ENCODE data around the gene TPTE.
"Not testable (repeated sequence)": the region's sequence is repeated elsewhere in the genome, so short reads cannot be mapped to it uniquely, and the experiment has no call there.

Gene TPTE

DNA sequence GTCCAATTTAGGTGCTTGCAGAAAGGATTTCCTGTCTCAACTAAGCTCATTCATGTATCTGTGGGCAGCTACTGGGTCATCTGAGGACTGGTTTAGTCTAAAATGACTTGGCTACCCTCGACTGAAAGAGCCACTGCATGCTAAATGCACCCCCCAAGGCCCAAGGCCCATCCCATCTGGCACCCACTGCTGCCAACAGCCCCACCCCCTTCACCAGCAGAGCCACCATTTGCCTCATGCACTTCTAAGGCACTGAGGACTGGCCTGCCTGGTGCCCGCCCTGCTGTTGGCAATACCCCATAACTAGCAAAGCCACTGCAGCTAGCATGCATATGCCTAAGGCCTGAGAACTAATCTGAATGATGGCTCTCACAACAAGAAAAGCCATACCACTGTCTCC is 49.4 kb downstream of the TPTE start:
- in situ Hi-C loops (cut with HindIII; ENCODE audit: low sequenced_read_pairs); DNase-seq (ENCODE audit: low read depth, low spot score); H3K4me3 ChIP-seq (ENCODE audit: low read depth, low read length): not testable (repeated sequence)

GRCh38 chr21:10574531-10575310 is 53.3 kb downstream of the TPTE start:
- DNase-seq (ENCODE audit: low read depth, low spot score); in situ Hi-C loops (cut with HindIII; ENCODE audit: low sequenced_read_pairs); H3K4me3 ChIP-seq (ENCODE audit: low read depth, low read length): not testable (repeated sequence)

DNA sequence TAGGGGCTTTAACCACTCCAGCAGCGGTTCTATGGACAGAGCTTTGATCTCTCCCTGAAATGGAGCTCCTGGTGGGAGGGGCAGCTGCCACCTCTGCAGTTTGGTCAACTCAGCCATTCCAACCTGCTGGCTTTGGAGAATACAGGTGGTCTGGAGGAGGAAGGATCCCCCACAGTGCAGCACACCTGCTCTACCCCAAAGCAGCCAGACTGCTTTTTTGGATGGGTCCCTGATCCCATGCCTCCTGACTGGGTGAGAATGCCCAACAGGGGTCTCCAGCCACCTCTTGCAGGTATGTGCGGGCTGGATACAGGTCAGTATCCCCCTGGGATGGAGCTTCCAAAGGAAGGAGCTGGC is 53.9 kb downstream of the TPTE start:
- in situ Hi-C loops (cut with HindIII; ENCODE audit: low sequenced_read_pairs), result no loop called here
- no peak for DNase-seq (ENCODE audit: low read depth, low spot score)
- TF ChIP-seq CTCF (IDR thresholded peaks at IDR 0.05; ENCODE audit: low read depth, low read length), result no peak
- H3K4me3 ChIP-seq (ENCODE audit: low read depth, low read length), result no peak overlapping the region

- DNase-seq (ENCODE audit: low read depth, low spot score); H3K4me3 ChIP-seq (ENCODE audit: low read depth, low read length); in situ Hi-C loops (cut with HindIII; ENCODE audit: low sequenced_read_pairs): not testable (repeated sequence)
These were observed 57.5 kb downstream of the TPTE start for GRCh38 chr21:10578910-10579309.

DNA sequence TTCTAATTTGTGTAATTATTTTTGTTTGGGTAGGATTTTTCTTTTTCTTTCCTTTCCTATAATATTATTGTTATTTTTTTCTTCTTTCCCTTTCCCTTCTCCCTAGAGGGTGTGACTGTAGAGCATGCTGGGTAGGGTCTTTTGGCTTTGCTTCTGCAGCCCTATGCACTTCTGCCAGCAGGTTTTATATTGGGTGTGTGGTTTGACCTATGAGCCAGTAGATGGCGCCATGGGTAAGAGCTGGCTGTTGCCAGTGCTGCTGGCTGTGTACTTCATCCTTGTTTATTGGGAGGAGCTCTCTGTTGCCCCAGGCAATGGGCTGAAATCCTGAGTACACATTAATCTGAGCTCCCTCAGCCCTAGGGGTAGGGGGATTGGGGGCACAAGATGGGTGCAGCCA is 67.7 kb downstream of the TPTE start:
- DNase-seq (ENCODE audit: low read depth, low spot score); H3K4me3 ChIP-seq (ENCODE audit: low read depth, low read length); in situ Hi-C loops (cut with HindIII; ENCODE audit: low sequenced_read_pairs): not testable (repeated sequence)

DNA sequence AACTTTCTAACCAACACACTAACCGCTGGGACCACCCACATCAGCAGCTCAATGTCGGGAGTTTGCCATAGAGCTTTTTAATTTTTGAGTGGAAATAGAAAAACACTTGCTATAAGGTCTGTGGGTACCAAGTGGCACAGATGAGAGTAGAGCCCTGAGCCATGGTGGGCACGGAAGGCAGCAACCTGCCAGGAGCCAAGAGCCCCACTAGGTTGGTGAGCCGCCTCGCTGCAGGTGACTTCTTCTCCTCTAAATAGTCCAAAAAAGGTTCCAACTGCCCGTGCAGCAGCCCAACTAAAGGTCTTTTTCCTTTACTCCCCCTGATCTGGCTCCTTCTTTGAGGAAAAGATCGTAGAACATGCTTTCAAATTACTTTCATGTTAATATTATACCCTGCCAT is 85.7 kb downstream of the TPTE start:
- in situ Hi-C loops (cut with HindIII; ENCODE audit: low sequenced_read_pairs); H3K4me3 ChIP-seq (ENCODE audit: low read depth, low read length); DNase-seq (ENCODE audit: low read depth, low spot score): not testable (repeated sequence)

- in situ Hi-C loops (cut with HindIII; ENCODE audit: low sequenced_read_pairs); DNase-seq (ENCODE audit: low read depth, low spot score); H3K4me3 ChIP-seq (ENCODE audit: low read depth, low read length): not testable (repeated sequence)
These were observed 92.9 kb downstream of the TPTE start for GRCh38 chr21:10614285-10614684.

DNA sequence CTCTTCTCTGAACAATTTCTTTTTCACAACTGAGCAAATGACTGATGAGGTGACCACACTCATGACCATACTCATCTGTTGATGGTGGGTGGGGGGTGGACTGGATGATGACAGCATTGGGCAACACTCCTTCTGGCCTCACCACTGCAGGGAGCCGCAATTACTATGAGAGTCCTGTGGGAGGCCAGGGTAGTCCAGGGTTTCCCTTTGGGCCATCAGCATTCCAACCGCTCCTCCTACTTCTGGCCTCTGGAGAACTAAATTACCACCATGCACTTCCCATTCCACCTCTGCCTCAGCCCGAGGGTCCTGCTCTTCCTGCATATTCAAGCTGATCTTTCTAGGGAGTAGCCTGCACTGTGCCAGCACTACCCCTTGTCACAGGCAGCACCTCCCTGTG is 94.7 kb downstream of the TPTE start:
- H3K4me3 ChIP-seq (ENCODE audit: low read depth, low read length); DNase-seq (ENCODE audit: low read depth, low spot score); in situ Hi-C loops (cut with HindIII; ENCODE audit: low sequenced_read_pairs): not testable (repeated sequence)

DNA sequence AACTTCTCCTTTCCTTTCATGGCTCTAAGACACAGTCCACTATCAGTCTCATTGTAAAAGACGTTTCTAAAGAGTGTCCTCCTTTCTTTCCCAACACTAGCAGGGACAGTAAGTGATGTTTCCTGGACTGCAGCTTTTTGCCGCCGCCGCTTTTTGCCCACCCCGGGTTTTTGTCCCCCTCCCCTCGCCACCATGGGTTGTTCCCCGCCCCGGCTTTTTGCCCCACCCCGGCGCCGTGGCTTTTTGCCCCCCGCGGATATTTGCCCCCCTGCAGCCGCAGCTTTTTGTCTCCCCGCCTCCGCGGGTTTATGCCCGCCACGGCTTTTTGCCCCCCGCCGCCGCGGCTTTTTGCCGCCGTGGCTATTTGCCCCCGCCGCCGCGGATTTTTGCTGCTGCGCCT is 95.2 kb downstream of the TPTE start:
- no peak for DNase-seq (ENCODE audit: low read depth, low spot score)
- TF ChIP-seq CTCF (IDR thresholded peaks at IDR 0.05; ENCODE audit: low read depth, low read length), result no peak
- in situ Hi-C loops (cut with HindIII; ENCODE audit: low sequenced_read_pairs), result no loop called here
- no peak overlapping the region for H3K4me3 ChIP-seq (ENCODE audit: low read depth, low read length)

- DNase-seq (ENCODE audit: low read depth, low spot score); in situ Hi-C loops (cut with HindIII; ENCODE audit: low sequenced_read_pairs); H3K4me3 ChIP-seq (ENCODE audit: low read depth, low read length): not testable (repeated sequence)
These were observed 95.9 kb downstream of the TPTE start for GRCh38 chr21:10617133-10617752.

DNA sequence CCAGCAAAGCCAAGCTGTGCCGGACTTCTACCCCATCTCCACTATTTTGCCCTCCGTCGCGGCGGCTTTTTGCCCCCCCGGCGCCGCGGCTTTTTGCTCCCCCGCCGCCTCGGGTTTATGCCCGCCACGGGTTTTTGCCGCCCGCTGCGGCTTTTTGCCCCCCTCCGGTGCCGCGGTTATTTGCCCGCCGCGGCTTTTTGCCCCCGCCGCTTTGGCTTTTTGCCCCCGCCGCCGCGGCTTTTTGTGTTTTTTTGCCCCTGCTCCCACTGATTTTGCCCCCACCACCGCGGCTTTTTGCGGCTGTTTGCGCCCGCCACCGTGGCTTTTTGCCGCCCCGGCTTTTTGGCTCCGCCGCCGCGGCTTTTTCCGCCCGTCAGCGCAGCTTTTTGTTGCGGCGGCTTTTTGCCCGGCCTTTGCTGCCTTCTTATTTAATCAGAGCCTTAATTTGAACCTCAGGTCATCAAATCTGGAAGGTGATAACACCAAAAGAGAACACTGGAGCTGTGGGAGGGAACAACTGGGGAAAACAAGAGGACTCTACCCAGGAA is 106.0 kb downstream of the TPTE start:
- H3K4me3 ChIP-seq (ENCODE audit: low read depth, low read length), result no peak overlapping the region
- TF ChIP-seq CTCF (IDR thresholded peaks at IDR 0.05; ENCODE audit: low read depth, low read length), result no peak
- no peak for DNase-seq (ENCODE audit: low read depth, low spot score)
- in situ Hi-C loops (cut with HindIII; ENCODE audit: low sequenced_read_pairs), result no loop called here

DNA sequence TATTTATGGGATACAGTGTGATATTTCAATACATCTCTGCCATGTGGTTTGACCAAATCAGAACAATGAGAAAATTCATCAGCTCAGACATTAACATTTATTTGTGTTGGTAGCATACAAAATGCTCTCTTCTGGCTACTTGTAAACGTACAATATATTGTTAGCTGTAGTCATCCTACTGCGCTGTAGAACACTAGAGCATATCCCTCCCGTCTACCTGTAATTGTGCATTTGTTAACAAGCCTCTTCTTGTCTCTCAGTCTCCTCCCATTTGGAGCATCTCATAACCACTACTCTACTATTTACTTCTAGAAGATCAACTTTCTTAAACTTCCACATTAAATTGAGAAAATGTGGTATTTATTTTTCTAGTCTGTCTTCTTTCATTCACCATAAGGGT is 107.9 kb downstream of the TPTE start:
- DNase-seq (ENCODE audit: low read depth, low spot score); H3K4me3 ChIP-seq (ENCODE audit: low read depth, low read length); in situ Hi-C loops (cut with HindIII; ENCODE audit: low sequenced_read_pairs): not testable (repeated sequence)

DNA sequence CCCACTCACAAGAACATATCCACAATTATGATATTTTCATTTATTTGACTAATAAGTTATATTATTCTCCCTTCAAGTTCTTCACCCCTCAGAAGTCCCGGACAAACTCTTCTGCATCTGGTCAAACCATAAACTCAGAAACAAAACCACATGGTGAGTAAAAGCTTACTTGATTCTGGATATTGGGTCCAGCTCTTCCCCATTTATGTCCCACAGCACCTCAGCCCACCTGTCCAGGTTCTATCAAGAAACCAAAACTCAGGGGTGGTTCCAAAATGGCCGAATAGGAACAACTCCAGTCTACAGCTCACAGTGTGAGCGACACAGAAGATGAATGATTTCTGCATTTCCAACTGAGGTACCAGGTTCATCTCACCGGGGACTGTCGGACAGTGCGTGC is 109.4 kb downstream of the TPTE start:
- H3K4me3 ChIP-seq (ENCODE audit: low read depth, low read length); DNase-seq (ENCODE audit: low read depth, low spot score); in situ Hi-C loops (cut with HindIII; ENCODE audit: low sequenced_read_pairs): not testable (repeated sequence)

DNA sequence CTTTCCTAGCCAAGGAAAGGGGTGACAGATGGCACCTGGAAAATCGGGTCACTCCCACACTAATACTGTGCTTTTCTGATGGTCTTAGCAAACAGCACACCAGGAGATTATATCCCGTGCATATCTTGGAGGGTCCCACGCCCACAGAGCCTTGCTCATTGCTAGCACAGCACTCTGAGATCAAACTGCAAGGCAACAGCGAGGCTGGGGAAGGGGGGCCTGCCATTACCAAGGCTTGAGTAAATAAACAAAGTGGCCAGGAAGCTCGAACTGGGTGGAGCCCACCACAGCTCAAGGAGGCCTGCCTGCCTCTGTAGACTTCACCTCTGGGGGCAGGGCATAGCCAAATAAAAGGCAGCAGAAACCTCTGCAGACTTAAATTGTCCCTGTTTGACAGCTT is 109.9 kb downstream of the TPTE start:
- H3K4me3 ChIP-seq (ENCODE audit: low read depth, low read length); DNase-seq (ENCODE audit: low read depth, low spot score); in situ Hi-C loops (cut with HindIII; ENCODE audit: low sequenced_read_pairs): not testable (repeated sequence)
